MM.1S (cell line): ENCODE results near the gene KCNMA1.

Source experiments
- EZH2 ChIP-seq: fragments of 300-600 bp; sonication (generic); optimal IDR thresholded peaks from 2 replicates; pipeline ENCODE3; 2017; ENCODE audit warnings: low read depth, mild to moderate bottlenecking, antibody characterized with exemption, low read length, mixed read lengths
- EZH2phosphoT487 ChIP-seq: fragments of 300-600 bp; sonication (generic); IDR thresholded peaks from 2 replicates; pipeline ENCODE4 v1.6.1; 2018; ENCODE audit warnings: antibody characterized with exemption, low read length
- TF ChIP-seq, protein P1 (sequence below): fragments of 300-600 bp; sonication (generic); IDR thresholded peaks from 2 replicates; pipeline ENCODE4 v1.5.1; 2016; ENCODE audit warnings: antibody characterized with exemption, low read length, mixed read lengths

DNA sequence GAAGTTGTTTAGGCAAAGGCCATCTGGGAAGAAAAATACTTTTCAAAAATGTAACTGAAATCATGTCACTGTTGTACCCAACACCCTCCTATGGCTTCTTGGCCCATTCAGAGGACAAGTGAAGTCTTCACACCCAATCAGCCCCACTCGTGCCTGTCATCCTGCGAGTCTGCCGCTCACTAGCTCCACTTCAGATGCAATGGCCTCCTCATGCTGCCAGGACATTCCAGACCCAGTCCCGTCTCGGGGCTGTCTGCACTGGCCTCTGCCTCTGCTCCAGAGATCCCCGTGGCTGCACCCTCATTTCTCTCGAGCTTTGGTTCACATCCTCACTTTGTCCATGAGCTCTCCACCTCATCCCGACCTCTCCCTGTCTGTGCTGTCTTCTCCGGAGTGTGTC is 227.1 kb downstream of the KCNMA1 start:
- TF ChIP-seq, protein P1, sequence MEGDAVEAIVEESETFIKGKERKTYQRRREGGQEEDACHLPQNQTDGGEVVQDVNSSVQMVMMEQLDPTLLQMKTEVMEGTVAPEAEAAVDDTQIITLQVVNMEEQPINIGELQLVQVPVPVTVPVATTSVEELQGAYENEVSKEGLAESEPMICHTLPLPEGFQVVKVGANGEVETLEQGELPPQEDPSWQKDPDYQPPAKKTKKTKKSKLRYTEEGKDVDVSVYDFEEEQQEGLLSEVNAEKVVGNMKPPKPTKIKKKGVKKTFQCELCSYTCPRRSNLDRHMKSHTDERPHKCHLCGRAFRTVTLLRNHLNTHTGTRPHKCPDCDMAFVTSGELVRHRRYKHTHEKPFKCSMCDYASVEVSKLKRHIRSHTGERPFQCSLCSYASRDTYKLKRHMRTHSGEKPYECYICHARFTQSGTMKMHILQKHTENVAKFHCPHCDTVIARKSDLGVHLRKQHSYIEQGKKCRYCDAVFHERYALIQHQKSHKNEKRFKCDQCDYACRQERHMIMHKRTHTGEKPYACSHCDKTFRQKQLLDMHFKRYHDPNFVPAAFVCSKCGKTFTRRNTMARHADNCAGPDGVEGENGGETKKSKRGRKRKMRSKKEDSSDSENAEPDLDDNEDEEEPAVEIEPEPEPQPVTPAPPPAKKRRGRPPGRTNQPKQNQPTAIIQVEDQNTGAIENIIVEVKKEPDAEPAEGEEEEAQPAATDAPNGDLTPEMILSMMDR = no peak
- TF ChIP-seq EZH2phosphoT487 (no peak), EZH2 (no peak)
